Prostate gland (tissue), 2 donors: ENCODE data around the gene KCNK4. TPM values are rescaled to one million over a fixed set of nuclear protein-coding genes. Genes with fewer than 3 reads are reported as not detected.

Source experiments
- DNase-seq: peaks from one replicate; pipeline ENCODE4 v3.0.0-alpha.2; 2019; ENCODE audit warnings: low spot score
- H3K27ac ChIP-seq, 2 donors: fragments of 200-600 bp; sonication (generic); 2 replicates each; pipeline ENCODE4 v1.5.1; 2017 to 2019
- H3K27me3 ChIP-seq: fragments of 200-600 bp; sonication (generic); replicated peaks from 2 replicates; pipeline ENCODE4 v1.5.1; 2019; ENCODE audit not compliant: insufficient read depth
- H3K36me3 ChIP-seq, 2 donors: fragments of 200-600 bp; sonication (generic); 1 replicate in 1 of 2; 2 replicates in 1 of 2; pipeline versions ENCODE4 v1.5.1 to v1.8.1; 2017 to 2019
- H3K4me1 ChIP-seq: fragments of 200-600 bp; sonication (generic); replicated peaks from 2 replicates; pipeline ENCODE4 v1.5.1; 2019
- H3K4me3 ChIP-seq, 2 donors: fragments of 200-600 bp; sonication (generic); 2 replicates each; pipeline ENCODE4 v1.5.1; 2017 to 2019
- H3K9me3 ChIP-seq: fragments of 200-600 bp; sonication (generic); 2 replicates; pipeline ENCODE4 v1.5.1; 2017
- POLR2A ChIP-seq: fragments of 450-650 bp; IDR thresholded peaks from one replicate; pipeline ENCODE4 v1.6.1; 2016; ENCODE audit warnings: antibody characterized with exemption, mild to moderate bottlenecking
- POLR2AphosphoS5 ChIP-seq: sonication (generic); formaldehyde crosslinking; IDR thresholded peaks from one replicate; pipeline ENCODE4 v1.6.1; 2017; ENCODE audit warnings: antibody characterized with exemption
- WGBS: methylation state at CpG from one replicate; pipeline ENCODE4 v1.1.5; 2018; 5-methylcytosine and 5-hydroxymethylcytosine counted together
- intact Hi-C: fragments of 100-400 bp; cut with DNase I; formaldehyde crosslinking; loops from one replicate; pipeline ENCODE4 v1.14.2; 2022
- total RNA-seq, 2 donors: library from RNA; depleted of rRNA; stranded (reverse); fragments of >200 nt; gene quantifications; one replicate each; pipeline ENCODE4 v1.1.0, GENCODE V29; 2016
- TF ChIP-seq, protein P1 (sequence below), 4 experiments: fragments of 200-600 bp in 2 of 4; fragments of 450-650 bp in 2 of 4; sonication (generic) in 2 of 4; IDR thresholded peaks; 1 replicate in 3 of 4; 2 replicates in 1 of 4; pipeline ENCODE4 v1.5.1; 2016 to 2019; ENCODE audit warnings: antibody characterized with exemption in 4 of 4, mild to moderate bottlenecking in 2 of 4, moderate library complexity in 2 of 4

Gene KCNK4
- total RNA-seq, 2 donors from 2014 or later: not detected

DNA sequence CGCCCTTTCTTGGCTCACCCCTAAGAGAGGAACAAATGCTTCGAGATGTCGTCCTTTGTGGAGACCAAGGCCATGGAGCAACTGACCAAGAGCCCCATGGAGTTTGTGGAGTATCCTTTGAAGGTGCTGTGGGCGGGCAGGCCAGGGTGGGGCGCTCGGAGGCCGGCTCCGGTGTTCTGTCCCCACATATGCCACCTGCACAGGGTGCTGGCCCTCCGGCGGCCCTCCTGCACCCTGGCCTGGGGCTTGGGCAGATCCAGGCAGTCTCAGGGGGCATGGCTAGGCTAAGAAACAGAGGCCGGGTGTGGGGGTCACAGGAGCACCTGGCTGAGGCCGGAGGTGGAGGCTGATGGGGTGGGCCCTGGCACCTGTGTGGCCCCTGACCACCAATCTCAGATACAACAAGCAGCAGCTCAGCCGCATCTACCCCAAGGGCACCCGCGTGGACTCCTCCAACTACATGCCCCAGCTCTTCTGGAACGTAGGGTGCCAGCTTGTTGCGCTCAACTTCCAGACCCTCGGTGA, 29.5 kb upstream of the KCNK4 start:
- H3K4me3 ChIP-seq: no peak overlapping the region
- DNase-seq: no peak
- peaks cover 0 to 19% of the 10 kb centered on the region in 2 donors for H3K36me3 ChIP-seq
- 91% methylated on average over 18 of the region's 18 CpGs for WGBS
- no peaks in the 10 kb centered on the region for H3K9me3 ChIP-seq
- no peak overlapping the region for H3K27ac ChIP-seq
- H3K27me3 ChIP-seq: no peaks in the 10 kb centered on the region
- intact Hi-C loops: no loop called here
- TF ChIP-seq, protein P1, sequence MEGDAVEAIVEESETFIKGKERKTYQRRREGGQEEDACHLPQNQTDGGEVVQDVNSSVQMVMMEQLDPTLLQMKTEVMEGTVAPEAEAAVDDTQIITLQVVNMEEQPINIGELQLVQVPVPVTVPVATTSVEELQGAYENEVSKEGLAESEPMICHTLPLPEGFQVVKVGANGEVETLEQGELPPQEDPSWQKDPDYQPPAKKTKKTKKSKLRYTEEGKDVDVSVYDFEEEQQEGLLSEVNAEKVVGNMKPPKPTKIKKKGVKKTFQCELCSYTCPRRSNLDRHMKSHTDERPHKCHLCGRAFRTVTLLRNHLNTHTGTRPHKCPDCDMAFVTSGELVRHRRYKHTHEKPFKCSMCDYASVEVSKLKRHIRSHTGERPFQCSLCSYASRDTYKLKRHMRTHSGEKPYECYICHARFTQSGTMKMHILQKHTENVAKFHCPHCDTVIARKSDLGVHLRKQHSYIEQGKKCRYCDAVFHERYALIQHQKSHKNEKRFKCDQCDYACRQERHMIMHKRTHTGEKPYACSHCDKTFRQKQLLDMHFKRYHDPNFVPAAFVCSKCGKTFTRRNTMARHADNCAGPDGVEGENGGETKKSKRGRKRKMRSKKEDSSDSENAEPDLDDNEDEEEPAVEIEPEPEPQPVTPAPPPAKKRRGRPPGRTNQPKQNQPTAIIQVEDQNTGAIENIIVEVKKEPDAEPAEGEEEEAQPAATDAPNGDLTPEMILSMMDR (IDR thresholded peaks at IDR 0.05): no peak
- no peak for TF ChIP-seq POLR2A
- no peak for TF ChIP-seq POLR2AphosphoS5
- no peaks in the 10 kb centered on the region for H3K4me1 ChIP-seq

DNA sequence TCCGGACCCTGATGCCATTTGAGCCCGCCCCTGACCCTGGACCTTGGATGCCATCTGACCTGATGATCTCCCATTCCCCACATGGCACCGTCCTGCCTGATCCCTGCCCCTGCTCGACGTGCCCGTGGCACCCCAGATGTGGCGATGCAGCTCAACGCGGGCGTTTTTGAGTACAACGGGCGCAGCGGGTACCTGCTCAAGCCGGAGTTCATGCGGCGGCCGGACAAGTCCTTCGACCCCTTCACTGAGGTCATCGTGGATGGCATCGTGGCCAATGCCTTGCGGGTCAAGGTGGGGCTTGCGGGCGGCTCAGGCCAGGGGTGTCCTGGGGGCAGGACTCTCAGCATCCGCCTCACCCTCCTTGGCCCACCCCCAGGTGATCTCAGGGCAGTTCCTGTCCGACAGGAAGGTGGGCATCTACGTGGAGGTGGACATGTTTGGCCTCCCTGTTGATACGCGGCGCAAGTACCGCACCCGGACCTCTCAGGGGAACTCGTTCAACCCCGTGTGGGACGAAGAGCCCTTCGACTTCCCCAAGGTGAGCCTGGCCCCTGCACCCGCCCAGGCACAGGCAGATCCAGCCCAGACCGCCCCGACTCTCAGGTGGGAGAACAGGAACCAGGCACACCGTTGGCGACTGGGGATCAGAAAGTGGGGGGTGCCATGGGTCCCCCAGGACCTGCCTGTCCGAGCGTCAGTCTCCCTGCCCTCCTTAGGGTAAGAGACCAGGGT, 28.7 kb upstream of the KCNK4 start:
- Histone ChIP-seq H3K27ac (no peak overlapping the region), H3K4me3 (no peak overlapping the region), H3K36me3 (peaks cover 0 to 19% of the 10 kb centered on the region in 2 donors), H3K9me3 (no peaks in the 10 kb centered on the region), H3K4me1 (no peaks in the 10 kb centered on the region), H3K27me3 (no peaks in the 10 kb centered on the region)
- TF ChIP-seq POLR2A (no peak), POLR2AphosphoS5 (no peak)
- TF ChIP-seq, protein P1 (IDR thresholded peaks at IDR 0.05): no peak
- intact Hi-C loops: no loop called here
- no peak for DNase-seq
- 94% methylated on average over 40 of the region's 42 CpGs for WGBS

DNA sequence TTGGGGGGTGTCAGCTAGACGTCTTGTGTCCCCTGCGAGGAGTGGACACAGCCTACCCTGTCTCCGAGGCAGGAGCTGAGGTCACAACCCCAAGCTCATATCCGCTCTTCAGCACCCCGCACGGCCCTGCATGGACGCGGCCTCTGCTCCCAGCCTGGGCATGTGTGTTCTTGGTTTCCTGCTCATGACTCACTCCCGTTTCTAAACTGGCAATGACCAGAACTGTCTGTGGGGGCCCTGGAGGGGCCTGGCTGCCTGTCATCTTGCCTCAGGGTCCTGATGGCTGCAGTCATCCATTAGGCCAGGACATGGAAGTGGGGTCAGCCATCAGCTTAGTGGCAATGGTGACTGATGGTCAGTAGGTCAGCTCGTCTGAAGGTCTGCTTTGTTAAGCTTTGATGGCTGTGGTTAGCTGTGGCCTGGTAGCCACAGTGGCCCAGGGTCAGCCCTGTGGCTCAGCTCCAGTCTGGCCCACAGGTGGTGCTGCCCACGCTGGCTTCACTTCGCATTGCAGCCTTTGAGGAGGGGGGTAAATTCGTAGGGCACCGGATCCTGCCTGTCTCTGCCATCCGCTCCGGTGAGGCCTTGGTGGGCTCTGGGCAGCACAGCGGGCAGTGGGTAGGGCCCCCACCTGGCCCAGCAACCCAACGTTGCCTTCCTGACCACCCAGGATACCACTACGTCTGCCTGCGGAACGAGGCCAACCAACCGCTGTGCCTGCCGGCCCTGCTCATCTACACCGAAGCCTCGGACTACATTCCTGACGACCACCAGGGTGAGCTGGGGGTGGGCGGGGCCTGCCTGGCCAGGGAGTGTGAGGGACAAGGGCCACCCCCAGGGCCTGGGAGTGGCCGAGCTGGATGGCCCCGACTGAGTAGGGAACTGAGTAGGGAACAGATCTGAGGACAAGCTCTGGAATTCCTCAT, 27.8 kb upstream of the KCNK4 start:
- intact Hi-C loops: no loop called here
- DNase-seq: no peak
- no peaks in the 10 kb centered on the region for H3K27me3 ChIP-seq
- H3K4me3 ChIP-seq: no peak overlapping the region
- 86% methylated on average over 29 of the region's 29 CpGs for WGBS
- H3K4me1 ChIP-seq: no peaks in the 10 kb centered on the region
- H3K9me3 ChIP-seq: no peaks in the 10 kb centered on the region
- H3K36me3 ChIP-seq: peaks cover 0 to 18% of the 10 kb centered on the region in 2 donors
- TF ChIP-seq, protein P1 (IDR thresholded peaks at IDR 0.05): no peak
- TF ChIP-seq POLR2A: no peak
- no peak for TF ChIP-seq POLR2AphosphoS5
- H3K27ac ChIP-seq: no peak overlapping the region

DNA sequence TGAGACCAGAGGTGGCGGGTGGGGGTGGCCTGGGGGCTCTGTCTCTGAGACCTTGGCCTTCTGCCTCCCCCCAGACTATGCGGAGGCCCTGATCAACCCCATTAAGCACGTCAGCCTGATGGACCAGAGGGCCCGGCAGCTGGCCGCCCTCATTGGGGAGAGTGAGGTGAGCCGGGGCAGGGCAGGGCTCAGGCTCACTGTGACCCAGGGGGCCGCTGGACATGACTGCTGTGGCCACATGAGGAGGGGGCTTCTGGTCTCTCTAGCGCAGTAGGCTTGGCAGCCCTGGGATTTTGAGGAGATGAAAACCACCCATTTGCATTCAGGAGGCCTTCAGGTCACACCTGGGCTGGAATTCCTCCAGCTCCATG, 27.2 kb upstream of the KCNK4 start:
- H3K27me3 ChIP-seq: no peaks in the 10 kb centered on the region
- peaks cover 0 to 11% of the 10 kb centered on the region in 2 donors for H3K36me3 ChIP-seq
- intact Hi-C loops: no loop called here
- TF ChIP-seq, protein P1 (IDR thresholded peaks at IDR 0.05): no peak
- TF ChIP-seq POLR2A (no peak), POLR2AphosphoS5 (no peak)
- H3K4me3 ChIP-seq: no peak overlapping the region
- H3K27ac ChIP-seq: no peak overlapping the region
- WGBS: 90% methylated on average over 8 of the region's 8 CpGs
- H3K9me3 ChIP-seq: no peaks in the 10 kb centered on the region
- peaks cover 6% of the 10 kb centered on the region for H3K4me1 ChIP-seq
- DNase-seq: no peak
